Stimulated activated CD4-positive, alpha-beta T cell treated with anti-CD3 and anti-CD28 coated beads, TNF-alpha, amount 100 ng/mL, for 48 hours (primary cell): Measurements from ENCODE around the gene GNB1L.

Experiments used
- DNase-seq, 3 donors: peaks; one replicate each; pipeline ENCODE4 v3.0.0-alpha.2; 2020; ENCODE audit warnings: low read depth in 3 of 3

The GNB1L gene

DNA sequence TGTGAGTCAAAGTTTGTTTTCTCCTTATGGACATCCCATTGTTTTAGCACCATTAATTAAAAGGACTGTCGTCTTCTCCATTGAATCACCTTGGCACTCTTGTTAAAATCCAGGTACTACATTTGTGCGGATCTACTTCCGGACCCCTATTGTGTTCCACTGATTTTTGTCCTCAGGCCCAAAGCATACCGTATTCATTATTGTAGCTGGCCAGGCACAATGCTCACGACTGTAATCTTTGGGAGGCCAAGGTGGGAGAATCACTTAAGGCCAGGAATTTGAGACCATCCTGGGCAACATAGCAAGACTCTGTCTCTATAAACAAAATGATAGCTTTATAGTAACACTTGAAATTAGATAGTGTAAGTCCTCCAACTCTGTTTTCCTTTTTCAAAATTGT, 8.9 kb upstream of the GNB1L start:
- DNase-seq = no peak

GRCh38 chr22:19862619-19863246, 8.1 kb upstream of the GNB1L start:
- no peak for DNase-seq

DNA sequence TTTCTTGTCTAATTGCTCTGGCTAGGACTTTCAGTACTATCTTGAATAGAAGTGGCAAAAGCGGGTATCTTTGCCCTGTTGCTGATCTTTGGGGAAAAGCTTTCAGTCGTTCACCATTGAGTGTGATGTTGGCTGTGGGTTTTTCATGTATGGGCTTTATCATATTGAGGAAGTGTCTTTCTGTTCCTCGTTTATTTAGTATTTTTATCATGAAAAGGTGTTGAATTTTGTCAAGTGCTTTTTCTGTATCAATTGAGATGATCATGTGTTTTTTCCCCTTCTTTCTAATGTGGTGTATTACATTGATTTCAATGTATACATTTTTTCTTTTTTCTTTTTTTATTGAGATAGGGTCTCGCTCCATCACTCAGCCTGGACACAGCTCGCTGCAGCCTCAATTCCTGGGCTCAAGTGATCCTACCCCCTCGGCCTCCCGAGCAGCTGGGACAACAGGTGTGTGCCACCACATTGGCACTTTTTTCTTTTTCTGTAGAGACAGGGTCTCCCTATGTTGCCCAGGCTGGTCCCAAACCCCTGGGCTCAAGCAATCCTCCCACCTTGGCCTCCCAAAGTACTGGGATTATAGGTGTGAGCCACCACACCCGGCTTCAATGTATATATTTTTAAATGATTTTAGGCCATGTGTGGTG, 5.3 kb upstream of the GNB1L start:
- DNase-seq = no peak

- no peak for DNase-seq
Measured at GRCh38 chr22:19857382-19857781, 2.7 kb upstream of the GNB1L start.

DNA sequence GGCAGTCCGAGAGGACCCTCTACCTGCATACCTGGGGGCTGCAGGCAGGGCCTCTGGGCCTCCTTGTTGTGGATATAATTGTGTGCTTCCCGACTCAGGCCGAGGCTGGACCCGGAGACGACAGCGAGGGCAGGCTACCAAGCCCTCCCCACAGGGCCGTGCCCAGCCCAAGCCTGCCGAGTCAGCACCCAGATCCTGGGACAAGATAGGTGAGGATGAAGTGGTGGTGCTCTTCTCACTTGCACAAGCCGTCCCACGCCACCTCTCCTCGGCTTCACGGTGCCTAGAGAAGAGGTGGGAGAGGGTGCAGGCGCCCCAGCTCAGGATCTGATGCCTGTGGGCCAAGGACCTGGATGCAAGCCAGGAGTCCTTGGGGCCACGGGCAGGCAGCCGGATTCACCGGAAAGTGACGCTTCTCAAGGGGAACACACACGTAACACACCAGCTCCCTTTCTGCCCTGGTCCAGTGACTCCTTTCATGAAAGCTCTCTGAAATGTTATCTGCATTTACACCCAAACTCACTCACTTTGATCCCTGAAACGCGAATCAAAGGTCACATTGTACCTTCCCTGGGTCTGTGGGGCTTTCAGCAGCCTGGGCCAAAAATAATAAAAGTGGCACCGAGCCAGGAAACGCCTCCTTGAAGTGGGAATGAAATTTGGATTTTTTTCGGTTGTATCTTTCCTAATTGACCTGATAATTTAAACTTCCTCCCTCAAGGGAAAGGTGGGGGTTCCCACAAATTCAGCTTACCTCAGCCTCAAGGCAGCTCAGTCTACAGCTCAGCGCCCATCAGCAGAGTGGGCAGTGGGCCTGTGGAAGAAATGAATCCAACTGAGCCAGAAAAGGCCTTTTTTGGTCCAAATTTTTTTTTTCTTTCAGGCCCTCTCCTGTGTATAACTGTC, 1.1 kb upstream of the GNB1L start:
- peak; percentile 43 to 72 (median 61) for DNase-seq

DNA sequence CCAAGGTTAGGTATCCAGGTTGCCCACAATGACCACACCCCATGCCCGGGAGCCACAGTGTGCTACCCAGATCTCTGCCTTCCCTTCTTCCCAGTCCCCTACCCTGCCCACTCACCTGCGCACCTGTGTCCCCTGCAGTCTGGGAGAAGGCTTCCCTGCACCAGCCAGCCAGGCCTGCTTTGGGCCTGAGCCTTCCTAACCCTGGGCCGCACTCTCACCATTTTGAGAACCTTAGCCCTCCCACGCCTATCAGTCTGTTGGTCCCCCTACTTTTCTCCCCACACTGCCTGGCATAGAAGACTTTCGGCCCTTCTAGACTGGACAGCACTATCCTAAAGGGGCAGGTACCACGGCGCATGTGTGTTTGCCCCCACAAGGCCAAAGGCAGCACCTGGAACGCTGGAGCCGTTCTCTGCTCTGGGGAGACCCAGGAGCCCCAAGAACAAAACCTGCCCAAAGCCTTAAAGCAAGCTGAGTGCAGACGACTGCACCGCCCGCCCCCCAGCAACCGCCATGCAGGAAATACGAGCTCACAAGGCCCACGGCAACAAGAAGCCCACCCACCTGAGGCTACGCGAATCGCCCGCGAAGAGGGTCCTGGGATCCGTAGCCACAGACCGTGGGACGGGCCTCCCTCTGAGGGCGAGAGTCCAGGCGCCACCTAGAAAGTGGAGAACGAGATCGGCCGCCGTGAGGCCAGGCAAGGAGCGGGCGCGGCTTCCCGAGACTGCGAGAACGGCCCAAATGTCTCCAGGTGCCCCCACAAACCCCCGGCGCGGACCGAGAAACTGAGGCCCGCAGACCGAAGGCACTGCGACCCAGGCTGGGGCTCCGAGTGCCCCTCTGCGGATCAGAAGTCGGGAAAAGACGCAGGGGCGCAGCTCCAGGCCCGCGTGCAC, 546 bp downstream of the GNB1L start:
- peak in 1 of 3 donors; percentile 12 for DNase-seq

- DNase-seq = no peak
Measured at GRCh38 chr22:19853058-19853878, 1.4 kb downstream of the GNB1L start.

- DNase-seq = no peak
Measured at GRCh38 chr22:19852177-19852781, 2.4 kb downstream of the GNB1L start.

GRCh38 chr22:19851291-19852176, 3.1 kb downstream of the GNB1L start:
- DNase-seq = no peak

- no peak for DNase-seq
Measured at GRCh38 chr22:19850763-19851109, 3.9 kb downstream of the GNB1L start.

GRCh38 chr22:19849835-19850762, 4.6 kb downstream of the GNB1L start:
- no peak for DNase-seq

DNA sequence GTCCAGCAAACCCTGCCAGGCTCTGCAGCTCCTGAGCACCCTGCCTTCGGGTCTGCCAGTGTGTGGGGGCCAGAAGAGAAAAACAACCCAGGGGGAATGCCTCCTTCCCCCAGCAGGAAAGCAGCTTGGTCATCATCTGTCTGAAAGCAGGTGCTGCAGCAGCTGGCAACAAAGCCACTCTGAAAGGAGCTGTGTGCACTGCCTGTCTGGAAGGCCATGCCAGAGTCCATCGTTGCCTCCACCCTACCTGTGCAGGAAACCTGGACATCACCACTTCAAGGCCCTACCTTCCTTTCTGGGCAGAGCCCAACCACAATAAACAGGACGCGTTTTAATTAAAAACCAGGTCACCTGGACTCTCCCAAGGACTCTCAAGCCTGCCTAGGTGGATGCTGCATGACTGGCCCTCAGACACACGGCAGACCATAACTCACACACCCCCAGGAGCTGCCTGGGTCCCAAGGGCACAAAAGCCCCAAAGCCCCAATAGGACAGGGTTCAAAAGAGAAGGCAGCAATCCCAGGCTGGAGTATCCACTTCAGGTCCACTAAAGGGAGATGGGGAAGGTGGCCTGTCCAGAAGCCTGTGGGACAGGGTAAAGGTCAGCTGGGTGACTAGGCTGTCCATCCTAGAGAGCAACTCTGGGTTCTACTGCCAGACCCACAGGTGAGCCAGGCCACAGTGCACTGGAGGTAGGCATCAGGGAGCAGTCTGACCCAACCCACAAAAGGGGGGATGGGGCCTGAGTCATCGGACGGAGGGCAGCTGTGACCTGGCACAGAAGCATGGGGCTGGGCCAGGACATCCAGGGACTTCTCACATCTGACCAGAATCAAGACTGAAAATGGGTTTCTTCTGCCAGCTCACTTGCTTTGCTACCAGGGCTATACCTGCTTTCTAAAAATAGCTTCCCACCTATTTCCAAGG, 6.1 kb downstream of the GNB1L start:
- no peak for DNase-seq

GRCh38 chr22:19847345-19847632, 7.4 kb downstream of the GNB1L start:
- DNase-seq = no peak

- DNase-seq = no peak
Measured at GRCh38 chr22:19846620-19847344, 7.9 kb downstream of the GNB1L start.

- DNase-seq = no peak
Measured at GRCh38 chr22:19845054-19845722, 9.5 kb downstream of the GNB1L start.

DNA sequence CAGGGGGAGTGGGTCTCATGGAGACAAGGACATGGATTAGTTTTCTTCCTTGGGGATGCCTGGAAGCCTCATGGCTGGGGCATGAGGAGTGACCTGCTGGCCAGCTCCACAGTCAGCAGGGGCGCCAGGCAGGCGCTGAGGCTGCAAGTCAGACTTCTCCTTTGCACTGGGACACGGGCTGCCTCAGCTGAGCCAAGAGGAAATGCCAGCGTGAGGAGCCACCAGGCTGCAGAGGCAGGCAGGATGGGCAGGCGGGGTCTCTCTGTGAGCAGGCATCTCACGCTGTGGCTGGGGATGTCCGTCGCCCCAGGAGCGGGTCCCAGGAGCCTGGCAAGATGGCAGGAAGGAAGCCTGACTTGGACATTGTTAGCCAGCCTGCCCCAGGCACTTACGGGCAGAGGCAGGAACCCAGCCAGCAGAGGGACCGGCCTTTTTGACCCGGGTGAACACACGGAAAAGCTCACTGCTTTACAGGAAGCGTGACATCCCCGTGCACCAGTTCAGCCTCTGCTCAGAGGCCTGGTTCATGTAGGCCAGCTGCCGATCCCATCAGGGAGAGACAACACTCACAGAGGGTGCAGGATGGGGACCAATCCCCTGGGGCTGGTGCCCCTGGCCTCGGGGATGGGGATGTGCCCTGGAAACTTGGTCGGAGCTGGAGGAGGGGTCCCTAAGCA, 10.2 kb downstream of the GNB1L start:
- no peak for DNase-seq
